Measurements from ENCODE around the gene PCDHA8. TPM values are rescaled to one million over a fixed set of nuclear protein-coding genes. Genes with fewer than 3 reads are reported as not detected.
"Not testable (repeated sequence)": the region's sequence is repeated elsewhere in the genome, so short reads cannot be mapped to it uniquely, and the experiment has no call there.

The PCDHA8 gene
- total RNA-seq, 2 donors from 2014 or later = not detected

- Mint-ChIP-seq H3K9me3 (peaks cover 13% of the 10 kb centered on the region), H3K27me3 (peaks cover 8 to 16% of the 10 kb centered on the region in 2 donors)
- H3K27ac Mint-ChIP-seq; H3K4me1 Mint-ChIP-seq (ENCODE audit: low read depth in 2 of 2); H3K4me3 Mint-ChIP-seq; H3K36me3 Mint-ChIP-seq; ATAC-seq; DNase-seq (ENCODE audit: low spot score): not testable (repeated sequence)
Measured at GRCh38 chr5:140876541-140877261, 35.7 kb downstream of the PCDHA8 start.

- H3K9me3 Mint-ChIP-seq = peaks cover 14% of the 10 kb centered on the region
- H3K4me1 Mint-ChIP-seq (ENCODE audit: low read depth in 2 of 2) = no peaks in the 10 kb centered on the region
- no peak for DNase-seq (ENCODE audit: low spot score)
- no peak overlapping the region for H3K4me3 Mint-ChIP-seq
- peaks cover 11% of the 10 kb centered on the region for H3K36me3 Mint-ChIP-seq
- peak in 1 of 2 donors; percentile 9 for ATAC-seq
- H3K27me3 Mint-ChIP-seq = peaks cover 9 to 18% of the 10 kb centered on the region in 2 donors
- H3K27ac Mint-ChIP-seq = no peak overlapping the region
Measured at GRCh38 chr5:140877262-140877581, 36.2 kb downstream of the PCDHA8 start.

GRCh38 chr5:140881889-140882590 lies 41.1 kb downstream of the PCDHA8 start, which contains the start of gene PCDHA13:
Gene PCDHA13, plus strand, starts transcription at chr5:140882124. Its CDS starts 145 bp downstream, at chr5:140882269.
- Mint-ChIP-seq H3K36me3 (peaks cover 15% of the 10 kb centered on the region), H3K27ac (no peak within 1 kb of the TSS)

GRCh38 chr5:140882591-140882899 lies 41.6 kb downstream of the PCDHA8 start:
- ATAC-seq (no peak), DNase-seq (ENCODE audit: low spot score) (no peak)
- no peak overlapping the region for H3K4me3 Mint-ChIP-seq
- H3K27me3 Mint-ChIP-seq = peaks cover 9 to 22% of the 10 kb centered on the region in 2 donors
- peaks cover 14% of the 10 kb centered on the region for H3K9me3 Mint-ChIP-seq
- H3K27ac Mint-ChIP-seq = no peak overlapping the region
- no peaks in the 10 kb centered on the region for H3K4me1 Mint-ChIP-seq (ENCODE audit: low read depth in 2 of 2)
- peaks cover 19% of the 10 kb centered on the region for H3K36me3 Mint-ChIP-seq

More at GRCh38 chr5:140881889-140882590, 41.1 kb downstream of the PCDHA8 start, which contains the start of gene PCDHA13:
- H3K9me3 Mint-ChIP-seq = peaks cover 14% of the 10 kb centered on the region
- peaks cover 9 to 18% of the 10 kb centered on the region in 2 donors for H3K27me3 Mint-ChIP-seq
- ATAC-seq (no peak), DNase-seq (ENCODE audit: low spot score) (no peak)
- H3K4me1 Mint-ChIP-seq (ENCODE audit: low read depth in 2 of 2) = no peaks in the 10 kb centered on the region
- no peak within 1 kb of the TSS for H3K4me3 Mint-ChIP-seq

GRCh38 chr5:140883373-140883772 lies 42.4 kb downstream of the PCDHA8 start:
- H3K36me3 Mint-ChIP-seq = peaks cover 20% of the 10 kb centered on the region

GRCh38 chr5:140883927-140884697 lies 43.1 kb downstream of the PCDHA8 start:
- H3K4me3 Mint-ChIP-seq = no peak overlapping the region
- peaks cover 10% of the 10 kb centered on the region for H3K9me3 Mint-ChIP-seq
- peaks cover 20% of the 10 kb centered on the region for H3K36me3 Mint-ChIP-seq
- DNase-seq (ENCODE audit: low spot score) (no peak), ATAC-seq (peak in 1 of 2 donors; percentile 41)
- no peaks in the 10 kb centered on the region for H3K4me1 Mint-ChIP-seq (ENCODE audit: low read depth in 2 of 2)
- no peak overlapping the region for H3K27ac Mint-ChIP-seq
- peaks cover 9 to 25% of the 10 kb centered on the region in 2 donors for H3K27me3 Mint-ChIP-seq

More at GRCh38 chr5:140883373-140883772, 42.4 kb downstream of the PCDHA8 start:
- ATAC-seq = no peak
- H3K4me1 Mint-ChIP-seq (ENCODE audit: low read depth in 2 of 2) = no peaks in the 10 kb centered on the region
- H3K27me3 Mint-ChIP-seq = peaks cover 9 to 25% of the 10 kb centered on the region in 2 donors
- no peak overlapping the region for H3K4me3 Mint-ChIP-seq
- H3K27ac Mint-ChIP-seq = no peak overlapping the region
- DNase-seq (ENCODE audit: low spot score) = no peak
- peaks cover 14% of the 10 kb centered on the region for H3K9me3 Mint-ChIP-seq

Other genes with a start within 250 kb of the PCDHA8 start
- under 1 TPM; 0.92 to 1.00 TPM for gene CD14, start 208.0 kb upstream of the PCDHA8 start, total RNA-seq
- gene TMCO6, start 201.7 kb upstream of the PCDHA8 start, total RNA-seq = 10 to 100 TPM; 11.6 to 30.3 TPM
- 10 to 100 TPM; 56.2 to 56.8 TPM for gene NDUFA2, start 193.6 kb upstream of the PCDHA8 start, total RNA-seq
- 10 to 100 TPM; 78.9 to 93.2 TPM for gene IK, start 193.4 kb upstream of the PCDHA8 start, total RNA-seq
- 10 to 100 TPM; 43.7 to 52.7 TPM for gene WDR55, start 176.3 kb upstream of the PCDHA8 start, total RNA-seq
- gene DND1, start 167.6 kb upstream of the PCDHA8 start, total RNA-seq = 1 to 10 TPM; 3.3 to 7.8 TPM
- 100 to 1,000 TPM; 104 to 113 TPM for gene HARS1, start 149.8 kb upstream of the PCDHA8 start, total RNA-seq
- 10 to 100 TPM; 28.2 to 33.9 TPM for gene HARS2, start 149.7 kb upstream of the PCDHA8 start, total RNA-seq
- gene ZMAT2, start 140.7 kb upstream of the PCDHA8 start, total RNA-seq = 10 to 100 TPM; 57.0 to 62.1 TPM
- gene PCDHA1, start 55.0 kb upstream of the PCDHA8 start, total RNA-seq = not detected
- gene PCDHA2, start 46.3 kb upstream of the PCDHA8 start, total RNA-seq = not detected
- not detected for gene PCDHA3, start 40.1 kb upstream of the PCDHA8 start, total RNA-seq
- gene PCDHA4, start 34.1 kb upstream of the PCDHA8 start, total RNA-seq = not detected
- gene PCDHA5, start 19.6 kb upstream of the PCDHA8 start, total RNA-seq = not detected
- gene PCDHA6, start 13.2 kb upstream of the PCDHA8 start, total RNA-seq = not detected
- not detected for gene PCDHA7, start 6.9 kb upstream of the PCDHA8 start, total RNA-seq
- not detected for gene PCDHA9, start 7.2 kb downstream of the PCDHA8 start, total RNA-seq
- gene PCDHA10, start 14.7 kb downstream of the PCDHA8 start, total RNA-seq = not detected
- gene PCDHA11, start 27.8 kb downstream of the PCDHA8 start, total RNA-seq = not detected
- not detected for gene PCDHA12, start 34.1 kb downstream of the PCDHA8 start, total RNA-seq
- not detected for gene PCDHA13, start 40.9 kb downstream of the PCDHA8 start, total RNA-seq
- not detected for gene PCDHAC1, start 85.1 kb downstream of the PCDHA8 start, total RNA-seq
- not detected for gene PCDHAC2, start 125.3 kb downstream of the PCDHA8 start, total RNA-seq
- not detected for gene PCDHB1, start 210.2 kb downstream of the PCDHA8 start, total RNA-seq

All from natural killer cell treated with Interleukin-12 subunit alpha and Interleukin-12 subunit beta and Interleukin-15 and Interleukin-18, amount 100 ng/mL, for 72 hours (primary cell).